ENCODE data around the gene SMYD3. TPM values are rescaled to one million over a fixed set of nuclear protein-coding genes. Genes with fewer than 3 reads are reported as not detected.

Gene SMYD3
- total RNA-seq, 1 donor from 2014 or later: 80.8 TPM

DNA sequence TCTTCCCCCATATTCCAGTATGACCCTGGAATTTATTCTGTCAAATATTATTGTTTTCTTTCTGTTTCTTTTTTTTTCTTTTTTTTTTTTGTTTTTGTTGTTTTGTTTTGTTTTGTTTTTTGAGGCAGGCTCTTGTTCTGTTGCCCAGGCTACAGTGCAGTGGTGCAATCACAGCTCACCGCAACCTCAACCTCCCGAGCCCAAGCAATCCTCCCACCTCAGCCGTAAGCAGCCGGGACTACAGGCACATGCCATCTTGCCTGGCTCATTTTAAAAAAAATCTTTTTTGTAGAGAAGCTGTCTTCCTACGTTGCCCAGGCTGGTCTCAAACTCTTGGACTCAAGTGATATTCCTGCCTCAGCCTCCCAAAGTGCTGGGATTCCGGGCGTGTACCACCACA lies 237.6 kb downstream of the SMYD3 start:
- TF ChIP-seq, protein P1, sequence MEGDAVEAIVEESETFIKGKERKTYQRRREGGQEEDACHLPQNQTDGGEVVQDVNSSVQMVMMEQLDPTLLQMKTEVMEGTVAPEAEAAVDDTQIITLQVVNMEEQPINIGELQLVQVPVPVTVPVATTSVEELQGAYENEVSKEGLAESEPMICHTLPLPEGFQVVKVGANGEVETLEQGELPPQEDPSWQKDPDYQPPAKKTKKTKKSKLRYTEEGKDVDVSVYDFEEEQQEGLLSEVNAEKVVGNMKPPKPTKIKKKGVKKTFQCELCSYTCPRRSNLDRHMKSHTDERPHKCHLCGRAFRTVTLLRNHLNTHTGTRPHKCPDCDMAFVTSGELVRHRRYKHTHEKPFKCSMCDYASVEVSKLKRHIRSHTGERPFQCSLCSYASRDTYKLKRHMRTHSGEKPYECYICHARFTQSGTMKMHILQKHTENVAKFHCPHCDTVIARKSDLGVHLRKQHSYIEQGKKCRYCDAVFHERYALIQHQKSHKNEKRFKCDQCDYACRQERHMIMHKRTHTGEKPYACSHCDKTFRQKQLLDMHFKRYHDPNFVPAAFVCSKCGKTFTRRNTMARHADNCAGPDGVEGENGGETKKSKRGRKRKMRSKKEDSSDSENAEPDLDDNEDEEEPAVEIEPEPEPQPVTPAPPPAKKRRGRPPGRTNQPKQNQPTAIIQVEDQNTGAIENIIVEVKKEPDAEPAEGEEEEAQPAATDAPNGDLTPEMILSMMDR (IDR thresholded peaks at IDR 0.05; ENCODE audit: insufficient read depth, low read depth, low read length): no peak
- Histone ChIP-seq H3K9ac (ENCODE audit: low read length) (no peak overlapping the region), H2AFZ (ENCODE audit: low read depth, low read length) (no peak overlapping the region), H3K79me2 (ENCODE audit: insufficient read depth, low read length) (no peaks in the 10 kb centered on the region), H3K27ac (ENCODE audit: low read depth, low read length) (no peak overlapping the region), H3K9me3 (ENCODE audit: insufficient read depth, low read depth, low read length) (no peaks in the 10 kb centered on the region), H4K20me1 (ENCODE audit: insufficient read depth, low read length) (no peaks in the 10 kb centered on the region), H3K4me1 (ENCODE audit: insufficient read depth, low read length) (no peaks in the 10 kb centered on the region), H3K36me3 (ENCODE audit: insufficient read depth, low read length) (no peaks in the 10 kb centered on the region), H3K4me2 (ENCODE audit: low read length) (no peak overlapping the region), H3K4me3 (ENCODE audit: insufficient read depth, low read depth, low read length) (no peak overlapping the region), H3K27me3 (ENCODE audit: insufficient read depth, low read length) (no peaks in the 10 kb centered on the region)
- H3K27me3 Mint-ChIP-seq (ENCODE audit: low read depth, unreplicated experiment): no peaks in the 10 kb centered on the region
- H3K9me3 Mint-ChIP-seq (ENCODE audit: unreplicated experiment): no peaks in the 10 kb centered on the region
- H3K36me3 Mint-ChIP-seq (ENCODE audit: low read depth, unreplicated experiment): peaks cover 4% of the 10 kb centered on the region
- FAIRE-seq (no peak), DNase-seq (ENCODE audit: low read depth) (no peak)
- peaks cover 19% of the 10 kb centered on the region for H3K4me1 Mint-ChIP-seq (ENCODE audit: low read depth, unreplicated experiment)
- no peak overlapping the region for H3K27ac Mint-ChIP-seq (ENCODE audit: unreplicated experiment)
- H3K4me3 Mint-ChIP-seq (ENCODE audit: unreplicated experiment): no peak overlapping the region

DNA sequence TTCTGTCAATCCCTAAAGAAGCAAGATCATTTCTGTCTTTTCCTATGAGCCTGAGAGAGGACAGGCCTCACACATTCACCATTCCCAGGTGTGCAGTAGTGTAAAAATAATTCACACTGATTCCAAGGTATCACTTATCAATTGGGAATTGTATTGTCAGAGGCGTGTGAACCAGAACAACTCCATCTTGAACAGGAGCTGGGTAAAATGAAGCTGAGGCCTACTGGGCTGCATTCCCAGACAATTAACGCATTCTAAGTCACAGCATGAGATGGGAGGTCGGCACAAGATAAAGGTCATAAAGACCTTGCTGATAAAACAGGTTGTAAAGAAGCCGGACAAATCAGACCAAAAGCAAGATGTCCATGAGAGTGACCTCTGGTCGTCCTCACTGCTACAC lies 239.2 kb downstream of the SMYD3 start:
- Mint-ChIP-seq H3K9me3 (ENCODE audit: unreplicated experiment) (no peaks in the 10 kb centered on the region), H3K4me3 (ENCODE audit: unreplicated experiment) (no peak overlapping the region), H3K27ac (ENCODE audit: unreplicated experiment) (peak overlapping the region; percentile 56), H3K27me3 (ENCODE audit: low read depth, unreplicated experiment) (no peaks in the 10 kb centered on the region), H3K36me3 (ENCODE audit: low read depth, unreplicated experiment) (peaks cover 4% of the 10 kb centered on the region), H3K4me1 (ENCODE audit: low read depth, unreplicated experiment) (peaks cover 19% of the 10 kb centered on the region)
- no peak overlapping the region for H3K9ac ChIP-seq (ENCODE audit: low read length)
- H3K27me3 ChIP-seq (ENCODE audit: insufficient read depth, low read length): no peaks in the 10 kb centered on the region
- no peaks in the 10 kb centered on the region for H3K4me1 ChIP-seq (ENCODE audit: insufficient read depth, low read length)
- TF ChIP-seq, protein P1 (IDR thresholded peaks at IDR 0.05; ENCODE audit: insufficient read depth, low read depth, low read length): no peak
- no peak for TF ChIP-seq EZH2 (IDR thresholded peaks at IDR 0.05; ENCODE audit: insufficient read depth, low read length)
- FAIRE-seq (no peak), DNase-seq (ENCODE audit: low read depth) (no peak)
- no peak overlapping the region for H3K4me2 ChIP-seq (ENCODE audit: low read length)
- H3K9me3 ChIP-seq (ENCODE audit: insufficient read depth, low read depth, low read length): no peaks in the 10 kb centered on the region
- H3K79me2 ChIP-seq (ENCODE audit: insufficient read depth, low read length): no peaks in the 10 kb centered on the region
- H3K27ac ChIP-seq (ENCODE audit: low read depth, low read length): no peak overlapping the region
- H3K36me3 ChIP-seq (ENCODE audit: insufficient read depth, low read length): no peaks in the 10 kb centered on the region
- no peak overlapping the region for H2AFZ ChIP-seq (ENCODE audit: low read depth, low read length)
- H4K20me1 ChIP-seq (ENCODE audit: insufficient read depth, low read length): no peaks in the 10 kb centered on the region
- H3K4me3 ChIP-seq (ENCODE audit: insufficient read depth, low read depth, low read length): no peak overlapping the region

DNA sequence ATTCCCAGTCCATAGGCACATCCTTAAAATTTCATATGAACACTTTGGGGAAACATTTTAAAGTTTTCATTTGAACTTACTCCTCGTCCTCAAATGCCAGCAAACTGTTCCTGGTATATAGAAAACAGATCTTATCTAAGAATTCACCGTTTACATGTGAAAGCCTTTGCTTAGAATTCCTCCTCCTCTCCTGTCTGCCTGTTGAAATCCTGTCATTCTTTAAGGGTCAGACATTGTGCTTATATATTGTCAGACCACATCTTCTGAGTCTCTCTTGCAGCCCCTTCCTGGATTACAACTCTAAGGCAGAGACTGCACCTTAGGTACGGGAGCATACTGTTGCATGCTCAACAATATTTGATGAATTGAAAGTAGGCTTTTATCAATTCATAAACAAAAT lies 239.7 kb downstream of the SMYD3 start:
- Histone ChIP-seq H3K4me3 (ENCODE audit: insufficient read depth, low read depth, low read length) (no peak overlapping the region), H4K20me1 (ENCODE audit: insufficient read depth, low read length) (no peaks in the 10 kb centered on the region), H2AFZ (ENCODE audit: low read depth, low read length) (no peak overlapping the region), H3K27me3 (ENCODE audit: insufficient read depth, low read length) (no peaks in the 10 kb centered on the region), H3K4me2 (ENCODE audit: low read length) (no peak overlapping the region), H3K9me3 (ENCODE audit: insufficient read depth, low read depth, low read length) (no peaks in the 10 kb centered on the region), H3K79me2 (ENCODE audit: insufficient read depth, low read length) (no peaks in the 10 kb centered on the region), H3K9ac (ENCODE audit: low read length) (no peak overlapping the region), H3K4me1 (ENCODE audit: insufficient read depth, low read length) (no peaks in the 10 kb centered on the region), H3K27ac (ENCODE audit: low read depth, low read length) (no peak overlapping the region), H3K36me3 (ENCODE audit: insufficient read depth, low read length) (no peaks in the 10 kb centered on the region)
- H3K36me3 Mint-ChIP-seq (ENCODE audit: low read depth, unreplicated experiment): peaks cover 4% of the 10 kb centered on the region
- peaks cover 19% of the 10 kb centered on the region for H3K4me1 Mint-ChIP-seq (ENCODE audit: low read depth, unreplicated experiment)
- no peaks in the 10 kb centered on the region for H3K27me3 Mint-ChIP-seq (ENCODE audit: low read depth, unreplicated experiment)
- no peak overlapping the region for H3K4me3 Mint-ChIP-seq (ENCODE audit: unreplicated experiment)
- FAIRE-seq (no peak), DNase-seq (ENCODE audit: low read depth) (no peak)
- peak overlapping the region; percentile 56 for H3K27ac Mint-ChIP-seq (ENCODE audit: unreplicated experiment)
- no peaks in the 10 kb centered on the region for H3K9me3 Mint-ChIP-seq (ENCODE audit: unreplicated experiment)
- TF ChIP-seq EZH2 (IDR thresholded peaks at IDR 0.05; ENCODE audit: insufficient read depth, low read length): no peak
- TF ChIP-seq, protein P1 (IDR thresholded peaks at IDR 0.05; ENCODE audit: insufficient read depth, low read depth, low read length): no peak

Measured in astrocyte (in vitro differentiated cells and primary cell).